ENCODE measurements around the gene KLHL8. TPM values are rescaled to one million over a fixed set of nuclear protein-coding genes. Genes with fewer than 3 reads are reported as not detected.

The KLHL8 gene
- total and polyA plus RNA-seq, 4 donors, result 2.9 to 14.4 (median 5.1) TPM

GRCh38 chr4:87152310-87153041, 67.9 kb downstream of the KLHL8 start (continued):
- TF ChIP-seq REST (IDR thresholded peaks at IDR 0.05) (no peak), YY1 (IDR thresholded peaks at IDR 0.05) (no peak)

DNA sequence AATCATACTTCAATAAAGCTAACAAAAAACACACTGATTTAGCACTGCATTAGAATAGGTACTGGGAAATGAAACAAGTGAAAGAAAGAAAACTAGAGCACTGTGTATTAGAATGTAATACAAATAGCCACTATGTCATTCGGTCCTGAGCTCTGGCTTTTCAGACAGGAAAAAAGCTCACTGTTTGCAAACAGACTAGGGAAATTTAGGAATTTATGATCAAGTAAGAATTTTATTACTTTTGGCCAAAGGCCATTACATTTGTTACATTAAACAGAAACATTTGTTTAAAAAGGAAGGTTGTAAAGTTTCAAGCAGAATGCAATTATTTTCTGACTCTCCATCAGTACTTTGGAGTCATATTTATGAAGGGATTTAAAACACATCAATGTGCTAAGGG, 68.7 kb downstream of the KLHL8 start:
- 64% methylated on average over 1 of the region's 1 CpG for WGBS
- TF ChIP-seq, protein P1, sequence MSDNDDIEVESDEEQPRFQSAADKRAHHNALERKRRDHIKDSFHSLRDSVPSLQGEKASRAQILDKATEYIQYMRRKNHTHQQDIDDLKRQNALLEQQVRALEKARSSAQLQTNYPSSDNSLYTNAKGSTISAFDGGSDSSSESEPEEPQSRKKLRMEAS (IDR thresholded peaks at IDR 0.05), result no peak
- TF ChIP-seq JUND (IDR thresholded peaks at IDR 0.05), result no peak
- no peak for TF ChIP-seq ZBTB33 (IDR thresholded peaks at IDR 0.05)
- TF ChIP-seq HNF4A (conservative IDR thresholded peaks at IDR 0.05), result no peak
- TF ChIP-seq GABPA (IDR thresholded peaks at IDR 0.05 in 1 of 2, conservative IDR thresholded peaks at IDR 0.05 in 1 of 2), result no peak
- no peak for TF ChIP-seq HNF4G (IDR thresholded peaks at IDR 0.05)
- no peak for TF ChIP-seq FOXA1 (IDR thresholded peaks at IDR 0.05)
- TF ChIP-seq, protein P2, sequence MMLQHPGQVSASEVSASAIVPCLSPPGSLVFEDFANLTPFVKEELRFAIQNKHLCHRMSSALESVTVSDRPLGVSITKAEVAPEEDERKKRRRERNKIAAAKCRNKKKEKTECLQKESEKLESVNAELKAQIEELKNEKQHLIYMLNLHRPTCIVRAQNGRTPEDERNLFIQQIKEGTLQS (IDR thresholded peaks at IDR 0.05), result no peak
- H3K4me3 ChIP-seq (ENCODE audit: low read depth in 1 of 3, low read length in 3 of 3), result no peak overlapping the region
- no peaks in the 10 kb centered on the region for H3K36me3 ChIP-seq (ENCODE audit: control insufficient read depth in 4 of 4, insufficient read depth in 3 of 4, low read depth in 1 of 4, low read length in 3 of 4)
- H3K27me3 ChIP-seq (ENCODE audit: control insufficient read depth in 4 of 4, insufficient read depth in 4 of 4, low read length in 3 of 4), result no peaks in the 10 kb centered on the region
- no peaks in the 10 kb centered on the region for H3K9me3 ChIP-seq (ENCODE audit: control insufficient read depth in 4 of 4, low read length in 3 of 4)
- no peak overlapping the region for H3K27ac ChIP-seq (ENCODE audit: low read depth in 1 of 2, low read length in 2 of 2)
- H3K4me1 ChIP-seq (ENCODE audit: control insufficient read depth in 4 of 4, insufficient read depth in 4 of 4, low read length in 3 of 4), result peaks cover 0 to 5% (median 0%) of the 10 kb centered on the region in 4 donors
- no peak for DNase-seq (ENCODE audit: low spot score)
- no peak overlapping the region for H3K9ac ChIP-seq (ENCODE audit: low read depth in 1 of 2, low read length in 2 of 2)

GRCh38 chr4:87150498-87151261, 69.7 kb downstream of the KLHL8 start:
- DNase-seq (ENCODE audit: low spot score), result peak; percentile 53
- Histone ChIP-seq H3K27ac (ENCODE audit: low read depth in 1 of 2, low read length in 2 of 2) (no peak overlapping the region), H3K4me3 (ENCODE audit: low read depth in 1 of 3, low read length in 3 of 3) (no peak overlapping the region), H3K9ac (ENCODE audit: low read depth in 1 of 2, low read length in 2 of 2) (no peak overlapping the region), H3K9me3 (ENCODE audit: control insufficient read depth in 4 of 4, low read length in 3 of 4) (no peaks in the 10 kb centered on the region), H3K4me1 (ENCODE audit: control insufficient read depth in 4 of 4, insufficient read depth in 4 of 4, low read length in 3 of 4) (peaks cover 0 to 5% (median 0%) of the 10 kb centered on the region in 4 donors), H3K27me3 (ENCODE audit: control insufficient read depth in 4 of 4, insufficient read depth in 4 of 4, low read length in 3 of 4) (no peaks in the 10 kb centered on the region), H3K36me3 (ENCODE audit: control insufficient read depth in 4 of 4, insufficient read depth in 3 of 4, low read depth in 1 of 4, low read length in 3 of 4) (no peaks in the 10 kb centered on the region)
- no peak for TF ChIP-seq NR2F2 (IDR thresholded peaks at IDR 0.05)
- TF ChIP-seq, protein P2 (IDR thresholded peaks at IDR 0.05), result peak; percentile 8
- TF ChIP-seq RAD21 (IDR thresholded peaks at IDR 0.05), result peak; percentile 95 to 97
- peak in 1 of 2 donors; percentile 30 for TF ChIP-seq HNF4A (conservative IDR thresholded peaks at IDR 0.05)
- no peak for TF ChIP-seq ZBTB33 (IDR thresholded peaks at IDR 0.05)
- TF ChIP-seq CTCF (IDR thresholded peaks at IDR 0.05; ENCODE audit: low read depth, low read length, missing input control), result peak; percentile 93
- 44% methylated on average over 2 of the region's 2 CpGs for WGBS
